Esophagus squamous epithelium (tissue), 5 donors: ENCODE results near the gene PANK1. TPM values are rescaled to one million over a fixed set of nuclear protein-coding genes. Genes with fewer than 3 reads are reported as not detected.

Experiments
- DNase-seq: peaks from one replicate; lab custom pipeline; 2025; lab: John Stamatoyannopoulos, UW
- H3K27ac ChIP-seq, 4 donors: fragments of 200-600 bp; sonication (generic); one replicate each; pipeline ENCODE4 v1.5.1; 2016 to 2019; ENCODE audit warnings: mild to moderate bottlenecking in 1 of 4
- H3K27me3 ChIP-seq, 4 donors: fragments of 200-600 bp; sonication (generic); 1 replicate in 3 of 4; 2 replicates in 1 of 4; pipeline versions ENCODE4 v1.5.1 to v1.6.0; 2017 to 2021; ENCODE audit warnings: antibody characterized with exemption in 1 of 4
- H3K36me3 ChIP-seq, 3 donors: fragments of 200-600 bp; sonication (generic); one replicate each; pipeline ENCODE4 v1.5.1; 2016 to 2019
- H3K4me1 ChIP-seq, 3 donors: fragments of 200-600 bp; sonication (generic); one replicate each; pipeline ENCODE4 v1.5.1; 2017 to 2019
- H3K4me3 ChIP-seq, 4 donors: fragments of 200-600 bp; sonication (generic); 1 replicate in 3 of 4; 2 replicates in 1 of 4; pipeline ENCODE4 v1.5.1; 2016 to 2019; ENCODE audit warnings: mild to moderate bottlenecking in 2 of 4, moderate library complexity in 1 of 4
- H3K9me3 ChIP-seq, 3 donors: fragments of 200-600 bp; sonication (generic); one replicate each; pipeline ENCODE4 v1.5.1; 2016 to 2019
- CTCF ChIP-seq, 6 experiments: fragments of 450-650 bp in 4 of 6; fragments of 200-600 bp in 2 of 6; sonication (generic) in 2 of 6; IDR thresholded peaks; one replicate each; pipeline ENCODE4 v1.5.1; 2016 to 2019; ENCODE audit warnings: antibody characterized with exemption in 6 of 6, mild to moderate bottlenecking in 4 of 6, moderate library complexity in 4 of 6
- POLR2A ChIP-seq, 4 donors: fragments of 450-650 bp; IDR thresholded peaks; one replicate each; pipeline ENCODE4 v1.6.1; 2017; ENCODE audit warnings: antibody characterized with exemption in 4 of 4, mild to moderate bottlenecking in 4 of 4, moderate library complexity in 3 of 4
- WGBS, 2 donors: methylation state at CpG; one replicate each; pipeline ENCODE4 v1.1.5; 2018; 5-methylcytosine and 5-hydroxymethylcytosine counted together
- intact Hi-C: fragments of 100-400 bp; cut with DNase I; formaldehyde crosslinking; loops from one replicate; pipeline ENCODE4 v1.15.0; 2022
- total RNA-seq, 4 donors: library from RNA; depleted of rRNA; stranded (reverse); fragments of >200 nt; gene quantifications; one replicate each; pipeline ENCODE4 v1.1.0, GENCODE V29; 2016
- donor health status: DM: yes; HTN: yes; CAD: no.

Gene PANK1
- total RNA-seq, 4 donors from 2014 or later, result 5.8 to 12.6 (median 7.9) TPM

- Histone ChIP-seq H3K9me3 (no peaks in the 10 kb centered on the region), H3K27ac (no peak overlapping the region), H3K27me3 (no peaks in the 10 kb centered on the region), H3K36me3 (peaks cover 0 to 16% (median 0%) of the 10 kb centered on the region in 3 donors), H3K4me3 (no peak overlapping the region), H3K4me1 (no peaks in the 10 kb centered on the region)
- TF ChIP-seq CTCF (IDR thresholded peaks at IDR 0.05) (no peak), POLR2A (IDR thresholded peaks at IDR 0.05) (no peak)
- WGBS, 2 donors, result 94 to 98% methylated on average over 2 of the region's 2 CpGs
- DNase-seq, result no peak
- intact Hi-C loops, result no loop called here
Measured at GRCh38 chr10:89601728-89602361, 43.2 kb downstream of the PANK1 start.

GRCh38 chr10:89600041-89600440, 45.0 kb downstream of the PANK1 start:
- intact Hi-C loops, result no loop called here
- 67 to 80% methylated on average over 3 of the region's 3 CpGs for WGBS, 2 donors
- DNase-seq, result no peak
- no peaks in the 10 kb centered on the region for H3K9me3 ChIP-seq
- H3K27ac ChIP-seq, result no peak overlapping the region
- no peak overlapping the region for H3K4me3 ChIP-seq
- TF ChIP-seq CTCF (IDR thresholded peaks at IDR 0.05) (no peak), POLR2A (IDR thresholded peaks at IDR 0.05) (no peak)
- no peaks in the 10 kb centered on the region for H3K4me1 ChIP-seq
- no peaks in the 10 kb centered on the region for H3K27me3 ChIP-seq
- peaks cover 0 to 13% (median 0%) of the 10 kb centered on the region in 3 donors for H3K36me3 ChIP-seq

GRCh38 chr10:89593043-89593442, 52.0 kb downstream of the PANK1 start:
- Histone ChIP-seq H3K9me3 (no peaks in the 10 kb centered on the region), H3K4me3 (no peak overlapping the region), H3K27me3 (no peaks in the 10 kb centered on the region), H3K36me3 (peaks cover 0 to 28% (median 0%) of the 10 kb centered on the region in 3 donors), H3K4me1 (no peaks in the 10 kb centered on the region), H3K27ac (no peak overlapping the region)
- WGBS, 2 donors, result 85 to 90% methylated on average over 10 of the region's 10 CpGs
- no peak for DNase-seq
- TF ChIP-seq CTCF (IDR thresholded peaks at IDR 0.05), result no peak
- TF ChIP-seq POLR2A (IDR thresholded peaks at IDR 0.05), result no peak
- intact Hi-C loops, result no loop called here

- intact Hi-C loops, result no loop called here
- H3K4me1 ChIP-seq, result no peaks in the 10 kb centered on the region
- no peaks in the 10 kb centered on the region for H3K27me3 ChIP-seq
- peaks cover 0 to 31% (median 0%) of the 10 kb centered on the region in 3 donors for H3K36me3 ChIP-seq
- H3K4me3 ChIP-seq, result no peak overlapping the region
- peak overlapping the region in 1 of 4 donors; percentile 18 for H3K27ac ChIP-seq
- no peak for TF ChIP-seq POLR2A (IDR thresholded peaks at IDR 0.05)
- TF ChIP-seq CTCF (IDR thresholded peaks at IDR 0.05), result no peak
- no peak for DNase-seq
- WGBS, 2 donors, result 83 to 85% methylated on average over 3 of the region's 3 CpGs
- no peaks in the 10 kb centered on the region for H3K9me3 ChIP-seq
Measured at GRCh38 chr10:89592539-89592938, 52.5 kb downstream of the PANK1 start.

GRCh38 chr10:89591796-89592271, 53.2 kb downstream of the PANK1 start:
- H3K27ac ChIP-seq, result peak overlapping the region in 2 of 4 donors; percentile 18 to 30
- H3K4me3 ChIP-seq, result no peak overlapping the region
- no peak for TF ChIP-seq CTCF (IDR thresholded peaks at IDR 0.05)
- TF ChIP-seq POLR2A (IDR thresholded peaks at IDR 0.05), result no peak
- H3K36me3 ChIP-seq, result peaks cover 0 to 37% (median 0%) of the 10 kb centered on the region in 3 donors
- intact Hi-C loops, result no loop called here
- 84 to 95% methylated on average over 3 of the region's 3 CpGs for WGBS, 2 donors
- H3K4me1 ChIP-seq, result no peaks in the 10 kb centered on the region
- no peak for DNase-seq
- H3K27me3 ChIP-seq, result no peaks in the 10 kb centered on the region
- no peaks in the 10 kb centered on the region for H3K9me3 ChIP-seq
